Kidney epithelial cell (primary cell): ENCODE data around the gene ZNF764. TPM values are rescaled to one million over a fixed set of nuclear protein-coding genes. Genes with fewer than 3 reads are reported as not detected.
A peak's percentile ranks its signal among the peaks of the same experiment; 100 is the strongest.
"Not testable (repeated sequence)": the region's sequence is repeated elsewhere in the genome, so short reads cannot be mapped to it uniquely, and the experiment has no call there.

ENCODE experiments used
- DNase-seq: peaks from one replicate; pipeline ENCODE4 v3.0.0-alpha.2; 2010; ENCODE audit warnings: low read depth
- H3K27me3 ChIP-seq: 2 replicates; pipeline ENCODE4 v1.6.0; 2011; ENCODE audit warnings: low read length; ENCODE audit not compliant: control insufficient read depth, insufficient read depth
- H3K36me3 ChIP-seq: 2 replicates; pipeline ENCODE4 v1.5.1; 2011; ENCODE audit warnings: low read length; ENCODE audit not compliant: control insufficient read depth, insufficient read depth
- H3K4me3 ChIP-seq: 2 replicates; pipeline ENCODE4 v1.5.1; 2011; ENCODE audit warnings: low read depth, mild to moderate bottlenecking, control low read depth, low read length
- CTCF ChIP-seq: IDR thresholded peaks from 2 replicates; pipeline ENCODE4 v1.5.1; 2011; ENCODE audit warnings: mild to moderate bottlenecking, moderate library complexity, low read length, control low read depth, inconsistent platforms; ENCODE audit not compliant: insufficient read depth, poor library complexity, severe bottlenecking
- total RNA-seq: library from RNA; depleted of rRNA; stranded (reverse); fragments of >200 nt; gene quantifications from 2 replicates; pipeline ENCODE4 v1.2.3, GENCODE V29; 2015

ZNF764 gene
- total RNA-seq, 1 donor from 2014 or later, result 8.5 TPM

- no peaks in the 10 kb centered on the region for H3K27me3 ChIP-seq
- no peak overlapping the region for H3K4me3 ChIP-seq
- TF ChIP-seq CTCF, result no peak
- DNase-seq, result no peak
- no peaks in the 10 kb centered on the region for H3K36me3 ChIP-seq
Observed at GRCh38 chr16:30523768-30524574, 34.2 kb downstream of the ZNF764 start.

- not testable (repeated sequence) for H3K4me3 ChIP-seq, H3K27me3 ChIP-seq, DNase-seq, H3K36me3 ChIP-seq
Observed at GRCh38 chr16:30522702-30523463, 35.3 kb downstream of the ZNF764 start.

- peak; percentile 55 for DNase-seq
- Histone ChIP-seq H3K27me3 (no peaks in the 10 kb centered on the region), H3K4me3 (no peak overlapping the region), H3K36me3 (no peaks in the 10 kb centered on the region)
- no peak for TF ChIP-seq CTCF
Observed at GRCh38 chr16:30521873-30522641, 36.1 kb downstream of the ZNF764 start.

- no peaks in the 10 kb centered on the region for H3K27me3 ChIP-seq
- H3K4me3 ChIP-seq, result no peak overlapping the region
- no peaks in the 10 kb centered on the region for H3K36me3 ChIP-seq
- DNase-seq, result no peak
- no peak for TF ChIP-seq CTCF
Observed at GRCh38 chr16:30521476-30521872, 36.7 kb downstream of the ZNF764 start.

GRCh38 chr16:30519120-30520049 is 38.8 kb downstream of the ZNF764 start:
- H3K36me3 ChIP-seq, result no peaks in the 10 kb centered on the region
- TF ChIP-seq CTCF, result no peak
- DNase-seq, result no peak
- H3K27me3 ChIP-seq, result no peaks in the 10 kb centered on the region
- no peak overlapping the region for H3K4me3 ChIP-seq
